ENCODE measurements around the gene AMFR. TPM values are rescaled to one million over a fixed set of nuclear protein-coding genes. Genes with fewer than 3 reads are reported as not detected.

Gene AMFR
- total and polyA plus RNA-seq, 8 donors, result 16.8 to 254 (median 68.2) TPM

DNA sequence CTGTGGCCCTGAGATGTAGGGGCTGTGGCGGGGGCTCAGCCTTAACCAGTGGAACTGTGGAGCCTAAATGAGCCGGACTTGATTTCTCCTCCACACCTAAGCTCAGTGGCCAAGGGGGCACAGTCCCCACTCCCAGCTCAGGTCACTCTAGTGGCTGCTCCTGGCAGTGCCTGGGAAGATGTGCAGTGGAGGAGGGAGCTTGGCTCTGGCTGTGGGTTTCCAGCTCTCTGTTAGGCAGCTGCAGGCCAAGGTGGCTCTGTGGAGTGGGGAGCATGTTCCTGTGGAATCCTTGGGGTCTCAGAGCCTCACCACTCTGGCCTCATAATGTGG lies 76.3 kb downstream of the AMFR start:
- Histone ChIP-seq H3K36me3 (peaks cover 0 to 40% (median 5%) of the 10 kb centered on the region in 4 donors), H3K27me3 (no peaks in the 10 kb centered on the region), H3K9me3 (no peaks in the 10 kb centered on the region), H3K27ac (no peak overlapping the region), H3K4me1 (no peaks in the 10 kb centered on the region), H3K4me3 (no peak overlapping the region)
- intact Hi-C loops (cut with DNase I; ENCODE audit: low total_unique reads), result no loop called here
- TF ChIP-seq, protein P1, sequence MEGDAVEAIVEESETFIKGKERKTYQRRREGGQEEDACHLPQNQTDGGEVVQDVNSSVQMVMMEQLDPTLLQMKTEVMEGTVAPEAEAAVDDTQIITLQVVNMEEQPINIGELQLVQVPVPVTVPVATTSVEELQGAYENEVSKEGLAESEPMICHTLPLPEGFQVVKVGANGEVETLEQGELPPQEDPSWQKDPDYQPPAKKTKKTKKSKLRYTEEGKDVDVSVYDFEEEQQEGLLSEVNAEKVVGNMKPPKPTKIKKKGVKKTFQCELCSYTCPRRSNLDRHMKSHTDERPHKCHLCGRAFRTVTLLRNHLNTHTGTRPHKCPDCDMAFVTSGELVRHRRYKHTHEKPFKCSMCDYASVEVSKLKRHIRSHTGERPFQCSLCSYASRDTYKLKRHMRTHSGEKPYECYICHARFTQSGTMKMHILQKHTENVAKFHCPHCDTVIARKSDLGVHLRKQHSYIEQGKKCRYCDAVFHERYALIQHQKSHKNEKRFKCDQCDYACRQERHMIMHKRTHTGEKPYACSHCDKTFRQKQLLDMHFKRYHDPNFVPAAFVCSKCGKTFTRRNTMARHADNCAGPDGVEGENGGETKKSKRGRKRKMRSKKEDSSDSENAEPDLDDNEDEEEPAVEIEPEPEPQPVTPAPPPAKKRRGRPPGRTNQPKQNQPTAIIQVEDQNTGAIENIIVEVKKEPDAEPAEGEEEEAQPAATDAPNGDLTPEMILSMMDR (IDR thresholded peaks at IDR 0.05), result no peak
- TF ChIP-seq POLR2AphosphoS5 (IDR thresholded peaks at IDR 0.05), result no peak
- no peak for TF ChIP-seq EP300 (IDR thresholded peaks at IDR 0.05)
- no peak for TF ChIP-seq POLR2A (IDR thresholded peaks at IDR 0.05)
- no peak for DNase-seq
- whole genome bisulfite sequencing, 5 donors, result 82 to 100% (median 94%) methylated on average over 1 to 2 of the region's 2 CpGs

GRCh38 chr16:56348168-56349085 lies 76.9 kb downstream of the AMFR start:
- Histone ChIP-seq H3K36me3 (peaks cover 0 to 46% (median 8%) of the 10 kb centered on the region in 4 donors), H3K9me3 (no peaks in the 10 kb centered on the region), H3K27ac (no peak overlapping the region), H3K4me1 (no peaks in the 10 kb centered on the region), H3K27me3 (no peaks in the 10 kb centered on the region), H3K4me3 (no peak overlapping the region)
- WGBS, 5 donors, result 83 to 91% (median 88%) methylated on average over 19 to 25 of the region's 25 CpGs
- intact Hi-C loops (cut with DNase I; ENCODE audit: low total_unique reads), result no loop called here
- TF ChIP-seq POLR2AphosphoS5 (IDR thresholded peaks at IDR 0.05) (no peak), POLR2A (IDR thresholded peaks at IDR 0.05) (no peak), EP300 (IDR thresholded peaks at IDR 0.05) (no peak)
- TF ChIP-seq, protein P1 (IDR thresholded peaks at IDR 0.05), result no peak
- no peak for DNase-seq

GRCh38 chr16:56347670-56348069 lies 77.7 kb downstream of the AMFR start:
- no peak for DNase-seq
- Histone ChIP-seq H3K4me1 (no peaks in the 10 kb centered on the region), H3K36me3 (peaks cover 0 to 52% (median 9%) of the 10 kb centered on the region in 4 donors)

DNA sequence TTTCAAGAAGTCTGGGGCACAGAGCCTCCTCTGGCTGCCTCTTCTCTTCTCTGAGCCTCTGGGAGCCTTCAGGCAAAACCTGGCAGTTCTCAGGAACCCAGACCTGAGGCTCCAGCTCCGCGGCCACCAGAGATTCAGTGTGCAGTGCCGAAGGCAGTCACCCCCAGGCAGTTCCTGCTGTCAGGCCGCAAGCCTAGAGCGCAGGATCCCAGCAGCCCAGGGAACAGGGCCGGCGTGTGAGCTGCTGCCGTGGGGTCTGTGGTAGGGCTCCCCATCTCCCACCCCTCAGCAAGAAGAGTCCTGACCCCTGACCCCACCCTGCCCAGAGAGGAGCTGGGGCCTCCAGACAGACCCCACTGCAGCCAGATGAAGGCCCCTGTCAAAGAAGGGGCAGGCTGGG lies 78.2 kb downstream of the AMFR start:
- 74 to 94% (median 88%) methylated on average over 3 to 8 of the region's 8 CpGs for WGBS, 5 donors
- Histone ChIP-seq H3K4me3 (no peak overlapping the region), H3K4me1 (no peaks in the 10 kb centered on the region), H3K36me3 (peaks cover 0 to 57% (median 11%) of the 10 kb centered on the region in 4 donors), H3K9me3 (no peaks in the 10 kb centered on the region), H3K27ac (no peak overlapping the region), H3K27me3 (no peaks in the 10 kb centered on the region)
- intact Hi-C loops (cut with DNase I; ENCODE audit: low total_unique reads), result no loop called here
- TF ChIP-seq EP300 (IDR thresholded peaks at IDR 0.05), result no peak
- TF ChIP-seq POLR2A (IDR thresholded peaks at IDR 0.05), result no peak
- TF ChIP-seq, protein P1 (IDR thresholded peaks at IDR 0.05), result no peak
- TF ChIP-seq POLR2AphosphoS5 (IDR thresholded peaks at IDR 0.05), result no peak
- DNase-seq, result no peak

More at GRCh38 chr16:56347670-56348069, 77.7 kb downstream of the AMFR start:
- 71 to 83% (median 79%) methylated on average over 9 to 11 of the region's 11 CpGs for WGBS, 5 donors
- Histone ChIP-seq H3K4me3 (no peak overlapping the region), H3K27me3 (no peaks in the 10 kb centered on the region), H3K27ac (no peak overlapping the region), H3K9me3 (no peaks in the 10 kb centered on the region)
- no peak for TF ChIP-seq POLR2AphosphoS5 (IDR thresholded peaks at IDR 0.05)
- TF ChIP-seq POLR2A (IDR thresholded peaks at IDR 0.05), result no peak
- no peak for TF ChIP-seq EP300 (IDR thresholded peaks at IDR 0.05)
- TF ChIP-seq, protein P1 (IDR thresholded peaks at IDR 0.05), result no peak
- intact Hi-C loops (cut with DNase I; ENCODE audit: low total_unique reads), result no loop called here

Data from stomach (tissue), 9 donors.